GM21529 (cell line): ENCODE data around the gene NEMP2.

Experiments used
- ATAC-seq: cut with Tn5 transposase; IDR thresholded peaks from one replicate; pipeline ENCODE4 v1.9.1; 2021; ENCODE audit not compliant: unreplicated experiment

The NEMP2 gene

DNA sequence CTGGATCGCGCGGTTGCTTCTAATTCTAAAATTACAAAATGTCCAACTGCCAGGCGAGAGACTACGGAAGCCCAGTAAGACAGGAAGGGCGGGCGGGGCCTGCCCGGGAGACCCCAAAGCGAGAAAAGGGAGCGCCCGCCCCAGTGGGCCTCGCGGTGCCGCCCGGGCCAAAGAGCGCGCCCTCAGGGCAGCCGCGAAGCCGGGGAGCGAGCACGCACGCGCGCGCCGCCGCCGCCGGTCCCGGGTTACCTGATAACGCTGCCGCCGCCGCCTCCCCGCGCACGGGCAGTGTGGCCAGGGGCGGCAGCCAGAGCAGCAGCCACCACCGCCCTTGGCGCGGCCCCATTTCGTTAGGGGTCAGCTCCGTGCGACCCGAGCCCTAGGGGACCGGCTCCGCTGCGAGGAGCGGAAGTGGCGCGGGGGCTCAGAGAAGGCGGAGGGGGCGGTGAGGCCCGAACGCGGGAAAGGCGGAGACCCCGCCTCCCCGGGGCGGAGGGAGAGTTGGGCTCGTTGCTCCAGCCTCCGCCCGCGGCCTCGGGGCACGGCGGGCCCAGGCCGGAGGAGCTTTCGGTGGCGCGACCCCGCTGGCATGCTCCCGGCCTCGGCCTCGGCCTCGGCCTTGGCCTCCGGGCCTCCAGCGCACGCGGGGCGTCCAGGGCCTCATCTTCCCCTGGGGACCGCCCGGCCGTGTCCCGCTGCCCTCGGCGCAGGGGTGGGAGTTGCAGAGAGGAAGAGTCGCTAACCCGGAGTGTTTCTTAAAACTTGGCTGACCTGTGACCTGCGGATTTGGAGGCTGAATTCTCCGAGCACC is at the start of gene NEMP2:
Gene NEMP2, minus strand, starts transcription at position 413 of the 811 bp plus-strand sequence. Its CDS starts 67 bp downstream, at position 346.
- peak; percentile 65 for ATAC-seq

GRCh38 chr2:190583507-190584337 is 49.2 kb upstream of the NEMP2 start:
- ATAC-seq = peak; percentile 75

DNA sequence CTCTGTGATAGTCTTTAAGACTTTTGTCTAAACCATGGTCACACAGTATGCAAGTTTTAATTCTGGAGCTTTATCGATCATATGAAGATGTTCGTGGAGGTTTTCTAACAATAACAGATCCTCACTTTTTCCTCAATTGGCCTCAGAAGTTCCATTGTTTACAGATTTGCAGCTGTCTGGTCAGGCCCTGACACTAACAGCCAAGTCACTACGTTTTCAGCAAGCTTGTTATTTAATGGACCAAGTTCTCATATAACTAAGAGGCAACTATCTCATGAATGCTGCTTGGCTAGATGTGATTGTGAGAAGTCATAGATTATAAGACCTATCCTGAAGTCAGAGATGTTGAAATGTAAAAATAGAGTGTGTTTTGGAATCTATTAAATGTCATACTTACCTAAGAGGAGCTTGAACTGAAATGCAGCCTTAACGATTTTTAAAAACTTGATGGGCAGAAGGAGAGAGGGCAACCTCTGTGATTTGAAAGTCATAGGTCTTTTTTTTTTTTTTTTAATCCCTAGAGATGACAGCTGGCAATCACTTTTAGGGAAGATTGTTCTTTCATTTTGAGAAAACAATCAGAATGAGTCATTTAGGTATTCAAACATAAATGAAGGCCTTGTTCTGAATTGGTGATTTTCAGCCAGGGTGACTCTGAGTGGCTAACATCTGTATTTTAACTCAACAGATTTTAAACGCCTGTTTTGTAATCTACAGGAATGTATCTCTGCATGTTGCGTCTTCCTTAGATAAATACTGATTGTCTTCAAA is 48.4 kb upstream of the NEMP2 start:
- ATAC-seq = peak; percentile 67

DNA sequence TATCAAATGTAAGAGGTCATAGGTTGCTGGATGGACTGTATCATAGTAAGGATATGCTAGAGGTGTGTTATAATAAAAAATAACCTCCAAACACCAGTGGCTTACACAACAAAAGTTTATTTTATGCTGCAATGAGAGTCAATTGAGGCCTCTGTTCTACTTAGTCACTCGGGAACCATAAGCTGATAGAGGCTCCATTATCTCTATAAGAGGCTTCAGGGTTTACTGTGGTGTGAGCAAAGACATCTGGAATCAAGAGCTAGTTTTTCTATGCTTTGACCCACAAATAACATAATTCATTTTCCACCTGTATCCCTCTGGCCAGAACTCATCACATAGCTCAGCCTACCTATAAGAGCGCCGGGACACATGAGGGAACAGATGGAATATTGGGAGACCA is 47.5 kb upstream of the NEMP2 start:
- ATAC-seq = no peak

GRCh38 chr2:190579915-190580846 is 45.7 kb upstream of the NEMP2 start:
- ATAC-seq = no peak

GRCh38 chr2:190579058-190579410 is 44.5 kb upstream of the NEMP2 start:
- ATAC-seq = no peak

- no peak for ATAC-seq
These were observed 43.9 kb upstream of the NEMP2 start for GRCh38 chr2:190578158-190579057.

- ATAC-seq = no peak
These were observed 42.1 kb upstream of the NEMP2 start for GRCh38 chr2:190576573-190576972.

- no peak for ATAC-seq
These were observed 40.7 kb upstream of the NEMP2 start for GRCh38 chr2:190575263-190575662.

DNA sequence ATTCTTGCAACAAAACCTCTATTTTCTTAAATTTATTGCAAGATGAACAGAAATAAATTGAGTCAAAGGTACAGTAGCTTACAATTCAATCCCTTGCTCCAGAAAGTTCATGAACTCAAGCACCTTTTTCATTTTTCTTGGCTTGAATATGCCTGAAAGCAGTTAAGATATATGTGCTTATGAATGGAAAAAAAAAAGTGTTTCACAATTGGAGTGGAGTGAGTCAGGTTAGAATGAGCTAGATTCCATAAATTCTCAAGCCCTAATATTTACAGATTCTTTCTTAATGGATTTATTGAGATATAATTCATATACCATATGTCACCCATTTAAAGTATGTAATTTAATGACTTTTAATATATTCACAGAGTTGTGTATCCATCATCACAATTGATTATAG is 39.6 kb upstream of the NEMP2 start:
- ATAC-seq = no peak

DNA sequence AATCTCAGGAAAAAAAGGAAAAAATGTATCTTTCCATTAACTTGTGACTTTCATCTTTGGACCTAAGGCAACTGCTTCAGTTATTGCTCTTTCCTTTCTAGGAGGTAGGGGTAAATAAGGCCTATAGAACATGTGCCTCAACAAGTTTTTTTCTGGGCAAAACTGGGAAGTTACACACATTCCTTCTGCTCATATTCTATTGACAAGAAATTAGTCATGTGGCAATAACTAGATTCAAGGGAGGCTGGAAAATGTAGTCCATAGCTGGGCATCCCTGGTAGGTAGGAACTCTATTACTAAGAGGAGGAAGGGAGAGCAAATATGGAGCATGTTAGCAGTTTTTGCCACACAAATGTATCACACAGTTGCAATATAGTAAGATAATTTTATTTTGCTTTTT is 37.7 kb upstream of the NEMP2 start:
- no peak for ATAC-seq

GRCh38 chr2:190571686-190572085 is 37.2 kb upstream of the NEMP2 start:
- no peak for ATAC-seq

DNA sequence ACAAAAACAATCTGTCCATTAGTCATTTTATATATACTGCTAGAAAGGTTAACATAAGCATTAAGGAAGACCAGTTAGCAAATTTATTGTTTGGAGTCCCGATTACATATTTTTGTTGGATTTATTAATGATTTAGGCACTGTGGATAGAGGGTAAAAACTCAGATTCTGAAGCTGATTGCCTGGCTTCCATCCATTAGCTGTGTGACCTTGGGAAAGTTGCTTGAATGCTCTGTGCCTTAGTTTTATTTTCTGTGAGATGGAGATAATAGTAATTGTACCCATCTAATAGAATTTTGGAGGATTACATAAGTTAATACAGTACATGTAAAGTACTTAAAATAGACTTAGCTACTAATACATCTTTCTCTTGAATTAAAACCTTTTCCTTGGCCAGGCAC is 36.3 kb upstream of the NEMP2 start:
- no peak for ATAC-seq

DNA sequence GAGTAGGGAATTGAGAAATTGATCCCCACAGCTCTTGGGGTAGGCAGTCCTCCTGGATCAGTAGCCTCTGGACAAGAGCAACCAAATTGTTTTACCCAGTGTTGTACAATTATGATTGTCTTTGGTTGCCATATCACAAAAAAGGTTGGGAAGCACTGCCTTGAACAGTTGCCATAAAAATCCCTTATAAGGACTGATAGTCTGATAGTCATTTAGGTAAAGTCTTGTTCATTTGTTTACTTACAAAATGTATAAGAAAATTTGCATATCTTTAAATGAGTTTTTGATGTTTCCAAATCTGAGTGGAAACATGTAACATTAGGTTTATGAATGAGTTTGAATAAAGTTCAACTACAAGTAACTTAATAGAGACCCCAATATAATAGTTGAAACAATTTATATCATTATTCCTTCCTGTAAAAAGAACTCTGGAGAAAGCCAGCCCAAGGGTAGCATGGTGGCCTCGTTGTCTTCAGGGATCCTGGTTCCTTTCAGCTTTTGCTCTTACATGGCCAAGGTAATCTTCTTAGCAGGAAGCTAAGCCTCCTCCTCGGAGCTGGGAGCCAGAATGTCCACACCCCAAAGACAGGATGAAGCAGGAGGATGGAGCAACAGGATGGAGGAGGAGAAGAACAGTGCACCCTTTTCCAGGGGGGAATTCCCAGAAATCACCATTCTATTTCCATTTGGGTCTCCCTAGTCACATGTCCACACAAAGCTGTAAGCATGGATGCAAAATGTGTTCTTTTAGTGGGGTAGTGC is 35.7 kb upstream of the NEMP2 start:
- no peak for ATAC-seq

- no peak for ATAC-seq
These were observed 30.3 kb upstream of the NEMP2 start for GRCh38 chr2:190564838-190565237.

GRCh38 chr2:190563646-190564045 is 29.1 kb upstream of the NEMP2 start:
- ATAC-seq = no peak

DNA sequence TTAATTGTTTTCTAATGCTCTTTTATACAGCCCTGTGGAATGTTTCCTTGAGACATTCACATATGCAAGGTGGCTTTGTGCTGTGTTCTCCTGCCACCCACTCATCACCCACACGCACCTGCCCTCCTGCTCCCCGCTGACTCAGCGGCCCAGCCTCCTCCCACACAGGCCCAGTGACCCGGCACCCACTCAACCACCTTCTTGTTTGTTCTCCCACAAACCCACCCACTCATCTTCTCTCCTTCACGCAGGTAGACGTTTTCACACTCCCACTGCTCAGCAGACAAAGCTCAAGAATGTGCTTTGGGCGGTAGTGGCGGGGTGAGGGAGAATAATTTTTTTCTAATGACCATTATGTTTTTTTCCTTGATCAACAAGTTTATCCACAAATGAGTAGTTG is 28.6 kb upstream of the NEMP2 start:
- peak; percentile 66 for ATAC-seq

DNA sequence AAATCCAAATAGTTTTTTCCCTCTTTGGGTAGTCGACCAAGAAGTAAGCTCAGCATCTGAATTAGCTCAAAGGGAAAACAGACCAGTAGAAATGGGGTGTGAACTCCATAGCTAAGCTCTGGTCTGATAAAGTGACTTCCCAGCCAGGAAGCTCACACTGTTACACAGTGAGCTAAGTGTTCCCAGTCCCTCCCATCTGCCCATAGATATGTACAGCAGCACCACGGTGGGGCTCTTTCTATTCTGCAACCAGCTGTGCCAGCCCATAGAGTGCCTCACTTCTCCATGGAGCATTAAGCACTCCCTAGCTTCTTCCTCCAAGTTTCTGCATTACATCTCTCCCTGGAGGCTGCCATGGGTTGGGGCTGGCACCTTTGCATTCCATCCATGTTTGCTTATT is 27.6 kb upstream of the NEMP2 start:
- ATAC-seq = no peak

DNA sequence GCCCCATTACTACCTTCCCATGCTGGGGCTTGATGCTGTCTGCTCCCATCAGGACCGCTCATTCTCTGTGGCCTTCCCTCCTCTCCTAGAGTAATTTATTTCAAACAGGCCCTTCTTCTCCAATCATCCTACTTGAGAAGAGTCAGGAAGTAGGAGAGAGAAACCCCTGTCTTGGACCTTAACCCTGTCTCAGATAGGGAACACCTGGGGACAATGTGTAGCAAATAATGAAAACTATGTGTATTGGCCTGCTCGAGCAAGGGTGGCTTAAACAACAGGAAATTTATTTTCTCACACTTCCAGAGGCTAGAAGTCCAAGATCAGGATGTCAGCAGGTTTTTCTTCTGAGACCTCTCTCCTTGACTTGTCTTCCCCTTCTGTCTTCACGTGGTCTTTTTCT is 26.6 kb upstream of the NEMP2 start:
- ATAC-seq = no peak
